Erythroblast (primary cell): ENCODE data around the gene MADCAM1.

ENCODE experiments used
- GATA1 ChIP-seq: IDR thresholded peaks from 2 replicates; pipeline ENCODE4 v1.6.1; 2011; ENCODE audit warnings: low read depth, mild to moderate bottlenecking, control low read depth, low read length, moderate library complexity
- POLR2A ChIP-seq: IDR thresholded peaks from 2 replicates; pipeline ENCODE4 v1.6.1; 2011; ENCODE audit warnings: mild to moderate bottlenecking, low read length

DNA sequence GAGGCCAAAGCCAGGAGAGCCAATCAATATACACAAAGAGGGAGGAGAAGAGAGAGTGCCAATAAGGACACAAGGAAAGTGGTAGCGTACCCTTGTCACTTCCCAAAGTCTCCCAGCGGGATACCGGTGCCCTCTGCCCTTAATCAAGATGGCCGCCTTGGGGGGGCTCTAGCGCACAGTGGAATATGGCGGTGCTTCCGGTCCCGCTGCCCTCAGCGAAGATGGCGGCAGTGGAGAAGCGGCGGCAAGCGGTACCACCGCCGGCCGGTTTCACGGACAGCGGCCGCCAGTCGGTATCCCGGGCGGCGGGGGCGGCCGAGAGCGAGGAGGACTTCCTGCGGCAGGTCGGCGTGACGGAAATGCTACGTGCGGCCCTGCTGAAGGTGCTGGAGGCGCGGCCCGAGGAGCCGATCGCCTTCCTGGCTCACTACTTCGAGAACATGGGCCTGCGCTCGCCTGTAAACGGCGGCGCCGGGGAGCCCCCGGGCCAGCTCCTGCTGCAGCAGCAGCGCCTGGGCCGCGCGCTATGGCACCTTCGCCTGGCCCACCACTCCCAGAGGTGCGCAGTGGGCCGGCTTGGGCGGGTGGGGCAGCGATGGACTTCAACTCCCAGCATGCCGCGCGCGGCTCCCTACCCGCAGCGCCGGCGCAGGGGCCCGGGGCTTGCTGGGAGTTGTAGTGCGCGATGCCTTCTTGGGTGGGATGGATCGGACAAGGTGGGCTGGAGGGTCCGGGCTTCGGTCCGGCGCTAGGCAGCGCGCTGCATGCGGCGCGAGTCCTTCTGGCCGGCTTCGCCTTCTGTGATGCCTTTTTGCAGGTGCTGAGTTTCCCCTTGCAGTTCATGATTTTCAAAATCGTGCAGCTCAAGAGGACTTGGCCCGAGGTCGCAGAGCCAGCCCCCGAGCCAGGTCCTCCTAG lies 11.3 kb downstream of the MADCAM1 start, which contains the start of gene TPGS1:
- TF ChIP-seq POLR2A (peak; percentile 73), GATA1 (no peak)
